Hepatic stellate cell (primary cell): ENCODE data around the gene SVIL.
"Not testable (repeated sequence)": the region's sequence is repeated elsewhere in the genome, so short reads cannot be mapped to it uniquely, and the experiment has no call there.

Experiments
- DNase-seq: peaks from one replicate; pipeline ENCODE4 v3.0.0; 2011; ENCODE audit warnings: low spot score

Gene SVIL

DNA sequence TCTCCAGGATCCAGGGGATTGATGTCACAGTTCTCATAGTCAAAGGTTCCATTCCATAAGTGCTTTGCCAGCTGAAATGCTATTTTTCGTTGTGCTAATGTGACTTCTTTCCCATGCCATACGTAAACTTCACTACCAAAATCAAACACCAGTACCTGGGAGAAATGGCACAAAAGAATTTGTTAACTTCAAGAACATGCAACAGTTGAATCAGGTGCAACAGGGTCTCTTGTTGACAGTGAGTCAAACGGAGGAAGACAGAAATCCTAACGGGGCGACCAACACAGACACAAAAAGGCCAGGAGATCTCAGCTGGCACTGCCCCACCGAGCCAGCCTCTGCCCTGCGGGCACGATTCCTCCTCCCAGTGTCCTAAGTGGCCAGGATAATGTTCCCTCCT, 150.1 kb downstream of the SVIL start:
- not testable (repeated sequence) for DNase-seq

DNA sequence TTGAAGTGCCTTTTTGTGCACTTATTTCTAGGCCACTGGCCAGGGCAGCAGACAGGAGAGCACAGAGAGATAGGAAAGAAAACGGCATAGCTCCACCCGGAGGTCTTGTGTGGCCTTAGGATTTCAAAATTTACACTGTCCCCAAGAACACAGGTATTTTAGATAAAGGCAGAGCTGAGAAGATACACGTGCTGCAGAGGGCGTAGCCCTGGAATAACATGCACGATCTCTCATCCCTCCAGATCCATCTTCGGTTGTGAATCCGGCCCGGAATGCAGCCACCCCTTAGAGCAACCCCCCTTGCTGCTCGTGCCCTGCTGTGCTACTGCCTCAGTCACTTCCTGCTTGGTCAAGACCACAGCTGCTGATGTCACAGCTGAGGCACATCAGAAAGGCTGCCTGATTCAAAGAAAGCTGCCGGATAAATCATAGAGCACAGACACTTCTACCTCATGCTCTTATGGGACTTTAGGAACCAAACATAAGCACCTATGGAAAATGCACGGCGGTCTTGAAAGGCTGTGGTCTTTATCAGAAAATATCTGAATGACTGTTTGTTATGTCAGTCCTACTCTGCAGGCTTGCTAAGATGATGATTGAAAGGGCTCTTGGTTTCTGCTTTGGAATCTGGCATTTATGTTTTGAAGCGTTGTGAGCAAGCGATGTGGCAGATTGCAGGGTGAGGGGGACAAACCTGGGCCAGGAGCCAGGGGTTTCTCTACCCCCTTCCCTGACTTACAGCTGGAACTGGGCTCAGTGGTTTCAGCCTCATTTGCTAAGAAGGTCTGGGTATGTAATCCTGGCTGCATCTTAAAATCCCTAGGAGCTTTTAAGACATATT, 152.0 kb downstream of the SVIL start:
- DNase-seq = peak; percentile 67

DNA sequence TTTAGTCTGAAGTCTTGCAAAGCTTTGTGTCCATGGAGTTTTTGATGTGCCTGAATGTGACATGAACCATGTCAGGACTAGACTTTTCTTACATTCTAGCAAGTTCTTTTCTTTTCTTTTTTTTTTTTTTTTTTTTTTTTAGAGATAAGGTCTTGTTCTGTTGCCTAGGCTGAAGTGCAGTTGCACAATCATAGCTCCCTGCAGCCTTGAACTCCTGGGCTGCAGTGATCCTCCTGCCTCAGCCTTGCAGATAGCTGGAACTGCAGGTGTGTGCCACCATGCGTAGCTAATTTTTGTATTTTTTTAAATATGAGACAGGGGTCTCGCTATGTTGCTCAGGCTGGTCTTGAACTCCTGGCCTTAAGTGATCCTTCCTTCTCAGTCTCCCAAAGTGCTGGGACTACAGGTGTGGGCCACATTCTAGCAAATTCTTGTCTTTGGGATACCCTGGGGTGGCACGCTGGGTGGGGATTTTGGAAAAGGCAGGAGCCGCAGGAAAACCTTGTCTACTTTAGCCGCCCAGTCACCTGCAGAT, 152.8 kb downstream of the SVIL start:
- no peak for DNase-seq

DNA sequence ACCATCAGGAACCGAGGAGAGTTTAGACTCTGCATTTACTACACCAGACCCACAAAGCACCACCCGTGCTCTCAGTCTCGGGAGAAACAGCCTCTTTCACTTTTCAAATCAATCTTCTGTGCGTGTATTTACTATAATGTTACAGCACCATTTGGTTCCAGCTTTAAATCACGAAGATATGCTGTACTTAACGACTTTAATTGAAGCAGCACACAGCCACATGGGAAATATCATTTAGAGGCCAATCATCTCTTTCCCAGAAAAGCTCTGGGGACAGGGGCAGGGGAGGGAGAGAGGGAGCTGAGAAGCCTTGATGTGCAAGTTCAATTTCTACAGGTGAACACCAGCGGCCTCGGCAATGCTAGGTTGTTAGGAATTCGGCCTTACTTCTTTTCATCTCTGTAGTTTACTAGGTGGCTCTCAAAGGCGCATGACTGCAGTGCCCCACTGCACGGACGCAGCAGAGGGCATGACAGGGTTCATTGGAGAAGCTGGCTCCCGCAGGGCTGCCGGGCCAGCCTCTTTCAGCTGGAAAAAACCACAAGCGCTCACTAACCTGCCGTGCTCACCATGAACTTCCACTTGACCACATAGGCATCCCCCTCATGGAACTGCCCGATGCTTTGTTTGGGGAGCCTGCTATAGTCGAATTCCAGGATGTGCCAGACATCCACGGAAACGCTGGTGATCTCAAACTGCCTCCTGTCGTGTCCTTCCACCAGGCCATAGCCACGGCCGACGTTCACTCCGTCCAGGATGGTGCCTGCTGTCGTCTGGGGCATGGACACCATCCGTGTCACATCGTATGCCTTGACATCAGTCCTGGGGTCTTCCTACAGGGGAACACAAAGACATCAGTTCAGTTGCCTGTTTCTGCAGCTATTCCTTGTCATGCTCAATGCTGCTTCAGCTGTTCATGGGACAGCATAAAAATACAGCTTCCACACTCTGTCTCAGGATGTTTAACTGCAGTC, 154.5 kb downstream of the SVIL start:
- no peak for DNase-seq

DNA sequence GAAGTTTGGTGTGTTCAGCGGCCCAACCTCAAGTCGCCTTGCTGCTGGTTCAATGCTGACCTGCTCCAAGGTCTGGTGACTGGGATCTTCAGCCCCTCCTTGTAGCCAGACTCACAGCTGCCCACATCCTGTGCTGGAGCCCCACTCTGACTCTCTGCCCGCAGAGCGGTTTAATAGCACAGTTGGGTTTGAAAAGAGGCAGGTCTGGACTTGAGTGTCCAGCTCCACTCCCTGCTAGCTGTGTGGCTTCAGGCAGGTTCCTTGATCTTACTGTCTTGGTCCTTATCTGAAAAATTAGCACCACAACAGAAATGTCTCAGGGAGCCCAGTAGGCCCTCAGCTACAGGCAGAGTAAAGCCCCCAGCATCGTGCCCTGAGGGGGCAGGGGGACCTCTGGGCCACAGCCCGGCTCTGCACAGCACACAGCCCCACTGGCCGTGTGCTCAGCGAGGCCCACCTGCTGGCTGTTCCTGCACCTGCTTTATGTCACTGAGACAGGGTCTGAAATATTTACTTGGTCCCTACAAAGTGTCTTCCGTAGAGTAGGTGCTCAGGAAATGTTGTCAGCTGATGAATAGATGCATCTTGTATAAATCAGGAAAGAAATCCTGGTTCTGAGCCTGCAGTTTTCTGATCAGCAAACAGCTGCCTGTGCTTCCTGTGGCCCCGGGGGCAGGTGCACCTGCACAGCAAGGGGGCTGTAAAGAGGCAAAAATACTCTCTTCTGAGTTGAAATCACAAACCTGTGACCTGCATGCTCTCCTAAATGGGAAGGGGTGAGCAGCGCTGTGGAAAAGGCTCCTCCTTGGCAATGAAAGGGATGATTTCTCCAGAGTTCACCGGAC, 155.5 kb downstream of the SVIL start:
- DNase-seq = no peak

DNA sequence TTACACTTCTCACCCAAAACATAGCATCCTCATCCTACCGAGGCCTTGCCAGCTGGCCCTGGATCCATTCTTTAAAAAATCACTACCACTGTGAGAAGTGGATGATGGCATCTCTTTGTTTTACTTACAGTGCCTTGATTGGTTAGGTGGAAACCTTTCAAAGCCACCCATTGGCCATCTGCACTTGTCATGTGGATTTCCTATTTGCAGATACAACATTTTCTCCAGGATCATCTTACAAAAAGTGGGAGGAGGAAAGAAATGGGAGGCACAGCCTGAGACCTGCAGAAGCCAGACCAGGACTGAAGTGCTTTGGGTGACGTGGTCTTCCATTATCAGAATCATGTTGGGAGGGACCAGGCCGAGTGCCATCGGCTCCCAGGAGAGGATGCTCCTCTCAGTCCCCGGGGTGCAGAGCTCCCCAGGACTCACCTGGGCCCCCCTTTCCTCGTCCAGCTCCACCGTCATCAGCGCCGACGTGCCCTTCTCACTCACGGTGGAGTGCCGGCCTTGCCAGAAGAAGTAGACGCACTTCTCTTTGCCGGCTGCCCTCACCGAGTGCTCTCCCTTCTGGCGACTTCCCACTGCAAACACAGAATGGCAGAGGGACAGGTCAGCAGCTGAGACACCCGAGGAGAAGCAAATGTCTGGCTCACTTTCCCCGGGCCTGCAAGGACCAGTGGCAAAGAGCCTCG, 161.2 kb downstream of the SVIL start:
- DNase-seq = no peak

DNA sequence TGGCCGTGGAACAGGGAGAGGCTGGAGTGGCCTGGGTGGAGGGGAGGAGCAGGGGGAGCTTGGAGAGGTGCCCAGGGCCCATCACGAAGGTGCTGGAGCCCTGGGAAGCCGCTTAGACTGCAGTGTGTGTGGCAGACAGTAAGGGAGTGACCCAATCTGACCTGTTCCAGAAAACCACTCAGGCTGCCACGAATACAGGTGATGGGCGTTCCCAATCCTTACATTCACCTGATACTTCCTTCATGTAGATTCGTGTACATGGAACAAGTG, 161.7 kb downstream of the SVIL start:
- no peak for DNase-seq

DNA sequence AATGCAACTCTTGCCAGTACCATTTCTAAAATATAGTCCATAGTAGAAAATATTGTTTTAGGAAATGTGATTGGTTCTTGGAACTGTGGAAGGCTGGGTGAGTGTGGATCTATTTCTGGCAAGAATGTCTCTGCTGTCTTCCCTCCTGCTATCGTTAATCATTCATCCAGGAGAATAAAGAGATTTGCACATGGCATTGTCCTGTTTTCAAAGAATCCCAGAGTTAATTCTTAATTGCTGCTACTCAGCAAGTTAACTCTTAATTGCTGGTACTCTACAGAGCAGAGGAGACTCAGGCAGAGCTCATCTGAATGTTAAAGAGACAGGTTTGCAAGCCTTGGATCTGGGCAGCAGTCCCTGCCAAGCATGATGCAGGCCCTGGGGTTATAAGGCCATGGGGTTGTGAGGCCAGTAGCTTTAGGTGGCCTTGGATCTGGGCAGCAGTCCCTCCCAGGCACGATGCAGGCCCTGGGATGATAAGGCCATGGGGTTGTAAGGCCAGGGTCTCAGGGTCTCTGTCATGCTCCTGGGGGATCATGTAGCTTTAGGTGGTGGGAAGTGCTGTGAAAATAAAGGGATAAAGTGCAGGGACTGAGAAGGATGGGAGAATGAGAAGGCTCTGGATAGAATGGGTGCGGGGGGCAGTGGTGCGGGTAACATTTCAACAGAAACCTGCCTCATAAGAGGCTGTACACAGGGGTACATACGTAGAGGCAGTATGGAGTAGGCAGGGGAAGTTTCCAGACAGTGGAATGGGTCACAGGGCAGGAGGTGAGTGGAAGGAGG, 162.3 kb downstream of the SVIL start:
- no peak for DNase-seq

DNA sequence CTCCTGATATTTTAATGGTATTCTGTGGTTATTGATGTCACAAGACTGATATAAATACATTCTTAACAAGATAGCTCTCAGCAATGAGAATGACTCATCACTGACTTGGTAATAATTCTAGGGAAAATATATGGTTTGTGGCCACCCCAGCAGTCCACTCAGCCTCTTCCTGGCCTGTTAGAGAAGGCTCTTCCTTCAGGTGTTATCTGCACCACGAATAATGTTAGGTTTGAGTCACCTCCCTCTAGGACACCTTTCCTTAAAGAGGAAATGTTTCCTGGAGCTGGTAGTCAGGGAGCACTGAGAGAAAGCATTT, 163.3 kb downstream of the SVIL start:
- DNase-seq = peak; percentile 71

DNA sequence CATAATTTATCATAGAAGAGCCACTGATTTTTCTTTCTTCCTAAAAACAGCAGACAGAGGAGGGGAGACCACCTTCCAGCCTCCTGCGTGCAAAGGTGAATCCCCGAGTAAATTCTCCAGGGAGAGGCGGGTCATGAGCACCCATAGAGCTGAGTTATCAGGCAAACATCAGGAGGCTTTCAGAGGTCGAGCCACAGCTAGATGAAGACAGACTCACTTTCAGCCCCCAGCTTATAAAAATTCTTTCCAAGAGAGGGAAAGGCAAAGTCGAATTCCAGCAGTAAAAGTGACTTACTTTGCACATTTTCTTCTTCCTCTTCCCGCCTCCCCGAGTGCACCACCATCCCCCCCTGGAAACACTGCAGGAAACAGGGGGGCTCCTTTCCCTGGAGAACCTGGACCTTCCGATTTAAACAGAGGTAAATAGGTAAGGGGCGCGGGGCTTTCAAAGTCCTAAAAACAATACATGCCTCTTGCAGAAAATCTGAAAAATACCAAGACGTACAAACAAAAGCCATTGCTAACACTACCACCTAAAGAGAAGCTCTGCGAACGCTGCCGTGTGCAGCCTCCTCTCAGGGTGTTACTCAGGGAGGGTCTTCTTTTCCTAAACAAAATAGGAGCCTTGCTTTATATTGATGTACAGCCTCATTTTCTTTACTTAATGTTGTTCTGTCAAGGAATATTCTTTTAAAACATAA, 163.8 kb downstream of the SVIL start:
- no peak for DNase-seq

DNA sequence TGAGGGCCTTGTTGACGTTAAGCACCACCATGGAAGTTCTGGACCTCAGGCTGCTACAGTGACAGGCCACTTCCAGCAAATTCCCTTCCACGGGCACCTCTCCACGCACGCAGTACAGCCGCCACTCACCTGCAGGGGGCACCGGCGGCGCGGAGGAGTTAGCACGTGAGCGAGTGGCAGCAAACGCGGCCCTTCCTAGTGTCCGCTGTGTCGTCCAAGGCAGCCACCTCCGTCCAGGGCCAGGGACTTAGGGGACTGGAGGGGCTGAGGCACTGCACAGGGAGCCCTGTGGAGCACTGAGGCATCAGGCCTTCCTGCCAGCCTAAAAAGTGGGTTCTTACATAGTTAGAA, 164.4 kb downstream of the SVIL start:
- DNase-seq = no peak

DNA sequence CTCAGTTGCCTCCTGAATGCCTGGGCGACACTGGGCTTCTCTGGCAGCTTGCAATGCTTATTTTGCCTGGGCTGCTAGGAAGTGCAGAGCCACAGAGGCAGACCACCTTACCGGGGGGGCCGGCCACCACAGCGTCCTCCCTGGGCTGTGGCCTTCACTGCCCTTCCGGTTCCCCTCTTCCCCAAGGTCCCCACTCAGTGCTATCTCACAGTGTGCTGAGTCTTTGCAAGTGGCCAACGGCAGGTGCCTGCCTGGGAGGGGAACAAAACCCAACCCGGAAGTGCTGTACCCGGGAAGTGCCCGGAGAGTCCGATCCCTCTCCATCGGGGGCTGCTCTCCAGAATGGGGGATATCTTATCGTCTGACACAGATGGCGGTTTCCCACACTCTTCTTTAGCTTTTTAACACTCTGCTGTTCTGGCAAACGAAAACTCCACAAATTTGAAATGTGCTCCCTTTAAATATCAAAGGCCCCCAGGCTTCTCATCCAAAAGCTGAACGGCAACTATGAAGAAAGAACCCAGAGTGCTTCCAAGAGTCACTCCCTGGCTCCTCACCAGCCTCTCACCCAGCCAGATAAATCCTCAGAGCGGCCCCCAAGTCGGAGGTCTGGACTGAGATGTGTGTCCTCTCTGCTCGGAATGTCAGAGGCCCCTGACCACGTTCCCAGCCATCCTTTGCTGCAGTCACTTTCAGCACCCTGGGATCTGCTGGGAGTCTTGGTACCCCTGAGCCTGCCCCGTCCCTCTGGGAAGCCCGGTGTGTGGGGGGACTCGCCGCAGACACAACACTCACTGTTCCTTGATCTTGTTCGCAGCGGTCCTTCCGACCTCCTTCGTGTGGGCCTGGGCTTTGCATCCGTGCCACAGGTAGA, 165.1 kb downstream of the SVIL start:
- no peak for DNase-seq

DNA sequence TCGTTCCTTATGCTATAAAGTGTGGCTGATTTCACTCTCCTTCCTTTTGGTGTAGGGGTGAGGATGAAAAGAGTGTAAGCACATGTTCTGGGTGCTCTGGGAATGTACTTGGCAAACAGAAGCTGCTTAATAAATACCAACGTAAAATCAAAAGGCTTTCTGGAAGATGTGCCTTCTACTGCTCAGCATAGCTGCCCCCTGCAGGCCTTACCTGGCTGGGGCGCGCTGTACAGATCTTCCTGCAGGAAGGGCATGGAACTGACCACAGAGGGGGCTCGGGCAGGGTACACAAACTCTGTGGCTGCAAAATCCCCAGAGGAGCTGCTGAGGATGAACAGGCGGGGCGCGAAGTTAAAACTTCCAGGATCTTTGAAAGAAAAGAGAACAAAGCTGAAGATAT, 169.4 kb downstream of the SVIL start:
- no peak for DNase-seq

DNA sequence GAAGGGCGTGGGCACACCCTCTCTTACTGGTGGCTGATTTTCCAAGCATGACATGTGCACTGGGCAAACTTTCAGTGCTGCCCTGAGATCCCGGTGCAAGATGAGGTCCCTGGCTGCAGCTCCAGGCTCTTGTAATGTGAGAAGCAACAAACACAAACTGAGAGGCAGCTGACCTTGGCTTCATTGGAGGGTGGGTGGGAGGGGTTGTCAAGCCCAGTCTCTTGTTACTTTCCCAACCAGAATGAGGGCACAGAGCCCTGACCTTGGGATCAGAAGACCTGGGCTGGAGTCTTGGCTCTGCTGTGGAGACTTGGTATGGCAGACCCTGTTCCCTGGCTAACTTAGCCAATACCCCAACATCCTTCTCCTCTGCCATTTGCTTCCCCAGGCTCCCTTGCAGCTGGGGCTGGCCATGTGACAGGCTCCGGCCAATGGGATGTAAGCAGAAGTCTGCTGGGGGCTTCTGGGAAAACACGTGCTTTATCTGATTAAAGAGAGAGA, 170.1 kb downstream of the SVIL start:
- DNase-seq = not testable (repeated sequence)

DNA sequence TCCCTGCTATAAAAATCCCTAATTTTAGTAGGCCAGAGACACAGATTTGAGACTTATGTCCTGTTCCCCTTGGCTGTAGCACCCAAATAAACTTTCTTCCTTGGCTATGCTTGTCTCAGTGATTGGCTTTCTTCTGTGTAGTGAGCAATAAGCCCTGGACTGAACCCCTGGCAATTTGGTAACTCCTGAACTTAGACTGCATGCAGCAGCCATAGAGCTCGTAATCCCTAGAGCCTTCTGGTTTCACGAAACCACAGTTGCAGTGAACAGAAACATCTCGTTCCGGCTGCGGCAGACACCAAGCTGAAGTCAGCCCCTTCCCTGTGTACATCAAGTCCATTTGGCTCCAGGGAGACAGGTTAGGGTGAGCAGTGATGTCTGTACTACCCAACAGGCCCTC, 173.7 kb downstream of the SVIL start:
- DNase-seq = no peak

DNA sequence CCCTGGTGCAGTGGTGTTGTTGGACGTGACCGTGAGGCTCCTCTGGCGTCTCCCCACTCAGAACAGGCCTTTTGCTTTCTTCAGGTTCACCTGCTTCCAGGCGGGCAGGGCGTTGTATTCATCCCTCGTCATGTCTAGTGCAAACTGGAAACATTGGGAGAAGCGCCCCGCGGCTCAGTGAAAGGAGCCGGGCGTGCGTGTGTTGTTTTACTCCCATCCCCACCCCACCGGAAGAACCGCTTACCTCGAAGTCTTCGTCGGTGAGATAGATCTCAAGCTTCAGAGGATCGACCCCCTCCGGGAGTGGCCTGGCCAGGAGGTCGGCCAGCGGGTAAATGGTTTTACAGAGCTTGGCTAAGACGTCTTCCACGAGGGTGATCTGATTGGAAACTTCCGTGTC, 176.6 kb downstream of the SVIL start:
- DNase-seq = not testable (repeated sequence)

DNA sequence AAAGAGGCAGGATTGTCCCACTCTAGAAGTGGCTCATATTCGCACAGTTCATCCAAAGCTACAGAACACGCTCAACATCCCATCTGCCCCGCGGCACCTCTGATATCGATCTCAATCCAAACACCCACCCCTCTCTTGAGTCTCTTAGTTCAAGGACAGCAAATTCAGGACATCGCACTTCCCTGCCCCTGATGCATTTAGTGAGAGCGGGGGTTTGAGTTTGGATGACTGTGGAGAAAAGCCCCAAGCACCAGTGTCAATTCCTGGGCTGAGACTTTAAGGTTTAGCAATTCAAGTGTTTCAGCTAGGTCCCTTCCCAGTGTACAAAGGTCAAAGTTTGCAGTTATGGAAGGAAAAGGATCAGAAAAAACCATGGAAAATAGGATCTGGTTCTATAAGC, 179.7 kb downstream of the SVIL start:
- DNase-seq = no peak

DNA sequence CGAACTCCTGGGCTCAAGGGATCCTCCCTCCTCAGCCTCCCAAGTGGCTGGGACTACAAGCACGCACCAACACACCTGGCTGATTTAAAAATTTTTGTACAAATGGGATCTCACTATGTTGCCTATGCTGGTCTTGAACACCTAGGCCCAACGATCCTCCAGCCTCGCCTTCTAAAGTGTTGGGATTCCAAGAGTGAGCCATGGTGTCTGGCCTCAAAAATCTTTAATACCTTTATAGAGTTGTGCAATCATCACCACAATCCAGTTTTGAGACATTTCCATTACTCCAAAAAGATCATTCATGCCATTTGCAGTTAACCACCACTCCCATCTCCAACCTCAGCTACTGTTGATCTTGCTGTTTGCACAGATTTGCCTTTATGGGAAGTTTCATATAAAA, 180.5 kb downstream of the SVIL start:
- no peak for DNase-seq

DNA sequence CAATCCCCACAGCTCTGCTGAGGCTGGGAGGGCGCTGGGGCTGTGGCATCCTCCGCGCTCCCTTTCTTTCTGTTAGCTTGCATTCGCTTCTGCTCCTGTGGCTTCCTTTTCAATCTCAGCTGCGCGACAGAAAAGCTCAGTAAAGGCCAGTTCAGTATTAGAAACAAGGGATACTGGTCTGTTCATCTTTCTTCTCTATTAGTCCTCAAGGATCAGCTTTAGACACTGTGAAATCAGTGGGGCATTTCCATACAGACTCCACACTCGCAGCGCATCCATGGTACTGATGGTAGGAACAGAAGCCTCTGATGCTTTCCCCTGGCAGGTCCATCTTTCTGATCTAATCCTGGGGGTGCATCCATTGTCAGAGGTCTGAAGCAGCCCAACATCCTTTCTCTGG, 182.2 kb downstream of the SVIL start:
- no peak for DNase-seq
